SW480 (cell line): ENCODE results near the gene EHD4.

Source experiments
- DNase-seq: peaks from one replicate; pipeline ENCODE4 v3.0.0-alpha.2; 2016; ENCODE audit warnings: low spot score

The EHD4 gene

DNA sequence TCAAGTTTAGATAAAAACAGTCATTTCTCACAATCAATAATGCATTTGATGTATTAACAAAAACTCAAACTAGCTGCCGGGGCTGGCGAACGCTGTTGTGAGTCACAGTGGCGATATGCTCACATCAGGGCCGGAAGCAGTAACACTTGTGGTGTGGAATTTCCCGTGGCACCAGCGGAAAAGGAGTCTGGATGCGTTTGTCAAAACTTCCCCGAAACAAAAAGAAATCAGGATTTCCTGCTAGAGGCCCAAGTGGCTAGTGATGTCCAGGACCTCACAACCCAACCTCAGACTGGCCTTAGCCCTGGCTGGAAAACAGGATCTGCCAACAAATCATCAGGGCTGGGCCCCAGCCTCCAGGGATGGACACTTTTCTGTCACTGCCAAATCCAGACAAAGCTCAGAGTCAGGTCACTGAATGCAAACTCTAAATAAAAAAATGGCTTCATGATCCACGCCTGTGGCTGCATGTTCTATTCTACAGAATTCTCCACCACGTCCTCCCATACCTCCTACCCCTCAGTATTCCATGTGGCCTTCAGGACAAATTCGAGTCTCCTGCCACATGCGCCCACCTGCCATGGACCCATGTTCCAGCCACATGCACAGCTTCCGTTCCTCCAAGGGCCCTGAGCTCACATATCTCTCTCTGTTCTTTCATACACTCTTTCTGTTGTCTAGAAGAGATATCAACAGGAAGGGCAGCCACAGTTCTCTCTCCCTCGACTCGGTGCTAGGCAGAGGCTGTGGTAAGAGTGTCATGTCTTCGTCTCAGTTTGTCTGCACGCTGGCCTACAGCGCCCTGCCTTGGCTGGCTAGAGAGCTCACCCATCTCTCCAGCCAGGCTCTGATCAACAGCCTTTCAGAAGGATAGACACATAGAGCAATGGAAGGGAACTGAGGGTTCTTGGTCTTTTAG lies 35.4 kb downstream of the EHD4 start:
- DNase-seq: no peak

DNA sequence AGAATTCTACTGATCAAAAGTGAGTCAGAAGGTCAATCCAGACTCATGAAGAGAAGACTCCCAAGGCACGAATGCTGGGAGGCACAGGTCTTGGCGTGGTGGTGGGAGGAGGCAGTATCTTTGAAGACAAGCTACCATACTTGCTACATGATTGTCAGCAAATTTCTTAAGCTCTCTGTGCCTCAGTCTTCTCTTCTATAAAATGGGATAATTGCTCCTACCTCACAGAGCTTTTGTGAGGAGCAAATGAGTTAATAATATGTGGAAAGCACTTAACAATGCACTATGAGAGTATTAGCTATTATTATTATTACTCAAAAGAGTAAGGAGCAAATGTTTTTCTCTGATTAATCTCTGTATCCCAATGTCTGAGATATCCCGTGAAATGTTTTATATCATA lies 36.2 kb downstream of the EHD4 start:
- DNase-seq: no peak

DNA sequence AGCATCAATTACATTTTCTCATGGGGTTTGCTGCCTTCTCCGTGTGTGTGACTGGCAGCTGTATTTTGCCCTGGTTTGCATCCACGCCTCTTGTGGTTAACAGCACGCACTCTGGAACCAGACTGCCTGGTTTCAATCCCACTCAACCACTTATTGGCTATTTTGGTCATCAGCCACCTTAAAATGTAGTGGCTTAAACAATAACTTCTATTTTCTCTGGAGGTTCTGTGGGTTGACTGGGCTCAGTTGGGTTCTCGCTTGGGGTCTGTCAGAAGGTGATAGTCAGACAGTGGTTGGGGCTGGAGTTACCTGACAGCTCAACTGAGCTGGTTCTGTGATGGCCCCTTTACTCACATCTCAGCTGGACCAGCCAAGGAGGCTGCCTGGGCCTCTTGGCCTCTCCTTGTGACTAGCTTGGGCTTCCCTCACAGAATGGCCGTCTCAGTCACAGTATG lies 36.8 kb downstream of the EHD4 start:
- no peak for DNase-seq

DNA sequence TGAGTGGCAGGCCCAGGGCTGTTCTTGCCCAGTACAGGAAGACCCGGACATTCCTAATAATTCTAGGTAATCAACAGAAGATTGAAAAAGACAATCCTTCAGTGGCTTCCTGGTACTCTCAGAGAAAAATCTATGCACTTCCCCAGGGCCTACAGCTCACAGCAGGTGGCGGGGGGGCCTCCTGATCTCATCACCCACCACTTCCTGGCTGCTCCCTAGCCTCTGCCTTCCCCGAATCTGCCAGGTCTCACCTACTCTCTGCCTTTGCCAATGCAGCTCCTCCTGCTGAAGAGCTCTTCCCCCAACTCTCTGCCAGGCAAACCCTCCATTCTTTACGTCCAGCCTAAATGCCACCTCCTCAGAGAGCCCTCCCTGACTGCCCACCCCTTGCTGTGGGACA lies 37.5 kb downstream of the EHD4 start:
- peak; percentile 39 for DNase-seq

DNA sequence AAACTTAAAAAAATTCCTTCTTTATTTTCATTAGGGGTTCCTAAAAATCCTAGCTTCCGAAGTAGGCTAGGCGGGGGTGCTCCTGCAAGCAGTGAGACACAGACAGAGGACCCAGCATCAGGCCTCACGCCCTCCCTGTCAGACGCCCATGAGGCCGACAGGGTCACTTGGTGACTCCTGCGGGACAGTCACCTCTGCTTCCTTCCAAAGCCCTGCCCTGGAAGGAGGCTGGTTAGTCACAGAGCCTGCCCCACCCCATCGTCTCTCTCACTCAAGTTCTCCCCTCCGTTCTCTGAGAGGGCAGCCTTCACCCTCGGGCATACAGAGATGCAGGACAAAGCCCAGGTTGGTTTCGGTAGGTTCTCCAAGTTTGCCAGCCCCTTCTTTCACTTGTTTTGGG lies 38.6 kb downstream of the EHD4 start:
- peak; percentile 40 for DNase-seq

DNA sequence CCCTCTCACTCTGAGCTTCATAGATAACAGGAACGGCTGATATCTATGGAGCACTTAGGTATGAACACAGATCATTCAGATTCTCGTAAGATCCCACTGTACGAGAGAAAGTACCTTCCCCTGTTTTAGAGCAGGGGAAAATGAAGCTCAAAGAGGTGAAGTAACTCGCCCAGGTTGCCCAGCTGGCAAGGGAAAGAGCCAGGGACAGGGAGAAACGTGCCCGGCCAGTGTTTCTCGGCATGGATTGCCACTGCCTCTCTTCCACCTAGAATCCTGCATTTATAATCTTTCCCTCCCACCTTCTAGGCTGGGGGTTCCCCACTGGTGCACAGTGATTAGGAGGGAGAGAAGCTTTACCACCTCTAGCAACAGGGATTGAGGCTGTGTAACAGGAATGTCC lies 39.0 kb downstream of the EHD4 start:
- DNase-seq: no peak

DNA sequence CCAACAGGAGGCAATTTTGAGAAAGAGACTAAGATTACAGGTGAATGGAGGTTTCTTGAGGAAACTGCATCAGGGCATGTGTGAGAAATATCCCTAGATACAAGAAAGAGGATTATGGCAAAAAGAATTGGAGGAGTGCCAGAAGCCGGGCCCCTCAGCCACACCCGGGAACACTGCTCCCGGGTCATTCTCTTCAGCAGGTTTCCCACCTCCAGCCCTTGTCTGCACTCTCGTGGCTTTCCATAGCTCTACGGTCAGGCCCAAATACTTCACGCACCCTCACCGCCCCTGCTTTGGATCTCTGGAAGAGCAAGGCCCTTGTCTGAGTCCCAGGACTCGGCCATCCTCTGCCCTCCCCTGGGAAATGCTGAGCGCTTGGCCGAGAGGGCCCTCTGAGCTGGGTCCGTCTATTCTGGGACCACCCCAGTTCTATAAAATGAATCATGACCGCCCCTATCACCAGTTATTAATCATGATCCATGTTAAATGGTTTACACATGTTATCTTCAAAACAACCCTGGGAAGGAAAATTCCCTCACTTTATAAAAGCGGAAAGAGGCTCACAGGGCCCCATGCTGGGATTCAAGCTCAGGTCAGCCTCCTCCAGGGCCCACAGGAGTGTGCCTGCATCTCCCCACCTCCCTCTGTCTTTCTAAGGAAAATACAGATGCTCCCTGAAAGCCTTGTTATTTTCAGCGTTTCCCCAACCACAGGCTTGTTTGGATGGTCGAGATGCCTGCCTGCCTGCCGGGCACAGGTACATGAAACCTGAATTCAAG lies 39.7 kb downstream of the EHD4 start:
- no peak for DNase-seq

DNA sequence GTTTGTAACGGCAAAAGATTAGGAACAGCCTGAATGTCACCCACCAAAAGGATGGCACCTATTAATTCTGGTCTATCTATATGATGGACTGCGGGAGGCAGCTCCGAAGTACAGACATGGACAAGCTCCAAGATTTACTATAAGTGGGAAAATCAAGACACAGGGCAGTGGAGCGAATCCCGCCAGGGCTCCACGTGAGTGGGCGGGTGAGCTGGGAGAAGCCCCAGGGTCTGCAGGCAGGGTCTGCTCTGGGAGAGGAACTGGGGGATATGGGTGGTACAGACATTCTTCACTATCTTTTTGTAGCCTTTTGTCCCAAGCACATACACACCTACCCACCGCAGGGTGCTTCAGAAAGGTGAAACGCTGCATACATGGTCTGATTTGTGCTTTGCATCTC lies 40.3 kb downstream of the EHD4 start:
- DNase-seq: no peak

DNA sequence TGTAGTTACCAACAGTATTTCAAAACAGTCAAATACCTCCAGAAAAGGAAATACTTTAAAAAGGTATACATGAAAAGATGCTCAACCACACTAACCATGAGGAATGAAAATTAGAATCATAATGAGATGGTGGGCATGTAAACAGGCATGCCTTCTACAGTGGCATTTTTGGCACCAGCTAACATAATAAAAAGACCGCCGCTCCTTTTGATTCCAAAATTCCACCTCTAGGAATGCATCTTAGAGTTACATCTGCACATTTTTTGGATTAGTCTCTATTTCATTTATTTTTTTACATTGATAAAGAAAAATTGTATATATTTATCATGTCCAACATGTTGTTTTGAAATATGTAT lies 41.5 kb downstream of the EHD4 start:
- no peak for DNase-seq

DNA sequence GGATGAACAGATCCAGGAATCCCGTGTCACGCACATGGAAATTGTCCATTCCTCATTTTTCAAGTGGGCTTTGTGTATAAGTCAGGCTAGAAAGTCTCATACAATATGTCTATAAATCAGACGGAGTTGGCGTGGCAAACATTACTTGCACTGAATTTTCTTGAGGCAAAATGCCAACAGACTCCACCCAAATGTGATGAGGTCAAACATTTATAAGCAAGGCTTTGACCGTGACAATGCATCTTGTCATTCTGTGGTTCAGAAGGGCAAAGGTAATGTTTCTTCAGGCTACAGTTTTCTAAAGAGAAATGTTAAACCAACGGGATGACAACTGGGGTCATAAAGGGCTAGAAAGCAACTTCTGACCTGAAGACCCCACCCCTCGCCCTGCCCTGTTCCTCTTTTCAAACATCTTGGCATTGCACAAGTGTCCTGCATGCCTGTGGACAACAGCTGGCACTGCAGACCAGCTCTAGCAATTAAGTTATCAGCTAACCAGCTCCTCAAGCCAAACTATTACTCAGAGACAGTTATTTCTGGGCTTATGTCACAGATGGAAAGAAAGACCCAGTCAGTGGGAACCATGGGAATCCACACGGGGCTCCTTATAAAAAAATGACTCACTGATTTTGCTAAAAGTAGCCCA lies 42.0 kb downstream of the EHD4 start:
- DNase-seq: peak; percentile 50

DNA sequence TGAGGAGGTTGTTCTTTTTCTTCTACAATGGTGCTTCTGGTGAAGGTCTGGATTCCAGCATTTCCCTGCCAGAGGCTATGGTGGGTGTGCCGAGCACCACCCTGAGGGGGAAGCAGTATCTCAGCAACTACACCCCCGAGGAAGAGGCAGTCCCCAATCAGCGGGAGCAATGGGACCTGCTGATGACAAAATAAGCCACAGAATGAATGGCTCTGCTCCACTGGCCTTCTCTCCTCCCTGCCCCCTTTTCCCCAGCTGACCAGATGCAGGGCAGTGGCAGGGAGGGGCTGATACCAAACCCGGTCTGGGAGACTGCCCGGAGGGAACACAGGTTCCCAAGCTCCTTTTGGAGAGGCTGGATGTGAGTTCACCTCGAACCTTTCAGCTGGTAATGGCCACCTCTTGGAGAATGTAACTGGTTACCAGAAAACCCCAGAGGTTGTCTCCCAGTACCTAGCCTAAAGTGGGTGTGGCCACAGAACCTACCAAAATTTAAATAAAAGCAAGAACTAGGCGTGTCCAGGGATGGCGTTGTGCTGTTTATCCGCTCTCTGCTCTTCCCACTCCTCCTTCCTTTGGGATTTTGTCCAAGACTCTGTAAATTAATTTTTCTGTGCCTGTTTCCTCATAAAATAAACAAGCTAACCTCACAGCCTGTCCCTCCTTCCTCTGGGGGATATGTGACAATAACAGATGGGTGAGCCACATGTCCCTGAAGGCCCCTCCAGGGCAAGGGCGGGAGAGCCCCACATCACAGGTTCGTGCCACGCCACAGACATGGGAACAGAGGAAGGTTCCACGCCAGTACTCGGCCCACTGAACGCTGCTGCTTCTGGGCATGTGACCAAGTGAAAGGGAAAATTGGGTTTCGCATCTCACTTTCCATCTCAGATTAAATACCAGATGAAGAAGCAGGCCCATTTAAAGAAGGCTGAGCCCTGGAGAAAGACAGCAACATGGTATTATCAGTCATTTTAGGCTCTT lies 43.4 kb downstream of the EHD4 start:
- no peak for DNase-seq

DNA sequence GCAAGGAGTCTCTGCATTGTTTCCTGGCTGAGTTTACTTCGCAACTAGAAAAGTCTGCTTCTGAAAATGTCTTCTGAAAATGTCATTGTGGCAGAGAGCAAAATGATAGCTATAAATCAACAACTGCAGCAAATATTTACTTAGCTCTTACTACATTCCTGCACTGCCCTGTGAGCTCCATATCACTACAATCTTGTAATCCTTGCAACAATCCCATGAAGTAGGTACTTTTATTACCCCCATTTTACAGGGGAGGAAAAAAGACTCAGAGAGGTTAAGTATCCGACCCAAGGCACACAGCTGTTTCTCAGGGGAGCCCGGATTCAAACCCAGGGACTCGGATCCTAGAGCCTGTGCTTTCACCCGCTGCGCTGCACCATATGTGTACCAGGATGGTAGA lies 44.3 kb downstream of the EHD4 start:
- no peak for DNase-seq

DNA sequence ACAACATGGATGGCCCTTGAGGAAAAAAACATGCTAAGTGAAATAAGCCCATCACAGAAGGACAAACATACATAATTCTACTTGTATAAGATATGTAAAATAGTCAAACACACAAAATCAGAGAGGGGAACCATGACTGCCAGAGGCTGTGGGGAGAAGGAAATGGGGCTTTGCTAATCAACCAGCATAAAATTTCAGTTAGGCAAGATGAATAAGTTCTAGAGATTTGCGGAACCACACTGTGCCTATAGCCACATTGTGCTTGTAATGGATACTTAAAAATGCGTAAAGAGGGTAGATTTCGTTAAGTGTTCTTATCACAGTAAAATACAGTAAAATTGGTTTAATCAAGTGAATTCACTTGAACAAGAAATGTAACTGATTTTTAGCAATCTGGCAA lies 44.8 kb downstream of the EHD4 start:
- no peak for DNase-seq

DNA sequence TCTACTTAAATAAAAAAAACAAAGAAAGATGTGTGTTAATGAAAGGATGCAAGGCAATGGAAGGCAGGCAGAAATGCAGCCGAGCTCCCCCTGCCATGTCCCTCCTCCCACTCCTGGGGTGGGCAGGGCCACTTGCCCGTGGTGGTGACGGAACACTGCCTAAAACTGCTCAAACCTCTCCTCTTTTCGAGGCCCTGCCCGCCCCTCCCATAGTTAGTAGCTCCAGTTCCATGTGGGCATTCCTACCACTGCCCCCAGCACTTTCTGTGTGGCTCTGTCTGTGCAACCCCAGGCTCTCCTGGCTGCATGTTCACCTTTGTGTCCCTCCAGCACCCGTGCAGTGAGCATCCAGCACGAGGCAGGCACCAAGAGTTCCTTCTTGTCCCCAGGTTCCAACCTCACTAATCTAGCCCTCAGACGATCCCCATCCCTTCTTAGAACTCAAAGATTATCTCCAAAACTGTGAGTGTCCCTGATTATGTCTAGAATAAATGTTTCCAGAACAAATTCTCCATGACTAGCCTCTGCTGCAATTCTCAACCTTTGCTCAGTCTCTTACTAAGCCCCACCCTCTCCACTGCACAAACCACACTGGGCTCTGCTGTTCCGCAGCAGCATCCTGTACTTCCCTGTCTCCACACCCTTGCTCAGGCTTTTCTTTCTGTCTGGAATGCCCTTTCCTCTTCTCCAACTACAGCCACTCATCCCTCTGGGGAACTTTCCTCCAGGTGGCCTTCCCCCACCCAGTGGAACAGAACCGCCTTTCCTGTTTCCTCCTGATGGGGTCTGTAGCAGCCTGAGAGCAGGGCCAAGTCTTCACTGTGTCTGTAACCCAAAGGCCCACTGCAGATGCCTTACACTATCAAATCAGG lies 45.9 kb downstream of the EHD4 start:
- no peak for DNase-seq

DNA sequence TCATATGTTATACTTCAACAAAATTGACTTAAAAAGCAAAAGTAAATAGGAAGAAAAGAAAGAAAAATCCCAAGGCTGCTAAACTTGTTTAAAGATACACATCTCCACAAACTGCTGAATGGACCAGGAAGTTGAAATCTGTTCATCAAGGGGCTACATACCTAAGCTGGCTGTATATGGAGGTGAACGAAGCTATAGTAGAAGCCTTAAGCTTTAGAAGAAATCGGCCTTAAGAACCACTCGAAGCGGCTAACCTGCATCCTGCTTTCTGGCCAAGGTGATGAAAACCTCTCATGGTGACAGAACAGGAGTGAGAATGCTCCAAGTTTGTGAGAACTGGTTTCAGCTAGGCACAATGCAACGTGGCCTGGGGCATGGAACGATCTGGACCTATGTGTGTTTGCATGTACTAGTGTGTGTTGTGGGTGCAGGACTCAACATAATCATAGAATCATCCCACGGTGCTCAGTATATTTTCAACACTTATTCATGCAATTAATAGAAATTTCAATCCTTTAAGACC lies 47.2 kb downstream of the EHD4 start:
- DNase-seq: no peak

DNA sequence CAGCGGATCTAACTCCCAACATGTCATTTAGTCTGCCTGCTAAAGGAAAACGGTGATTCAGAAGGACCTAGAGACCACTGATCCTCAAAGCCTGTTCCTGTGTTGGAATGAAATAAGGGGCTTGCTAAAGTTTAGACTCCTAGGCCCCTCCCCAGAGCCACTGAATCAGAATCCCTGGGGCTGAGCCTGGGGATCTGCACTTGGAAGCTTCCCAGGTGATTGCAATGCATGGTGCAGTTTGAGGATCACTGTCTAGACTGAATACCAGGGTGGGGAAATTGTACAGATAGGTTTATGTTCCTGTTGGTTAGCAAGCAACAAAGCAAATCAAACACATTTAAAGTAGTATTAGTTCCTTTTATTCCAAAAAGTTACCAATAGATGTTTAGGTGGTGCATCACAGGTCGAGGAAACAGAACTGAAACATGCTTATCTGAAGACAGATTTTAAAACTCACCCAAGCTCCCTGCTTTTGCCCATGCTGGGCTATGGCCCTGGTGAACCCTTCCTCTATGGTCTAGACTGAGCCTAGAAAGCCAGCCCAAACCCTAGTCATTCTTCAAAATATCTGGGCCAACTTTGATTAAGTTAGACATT lies 48.9 kb downstream of the EHD4 start:
- no peak for DNase-seq

DNA sequence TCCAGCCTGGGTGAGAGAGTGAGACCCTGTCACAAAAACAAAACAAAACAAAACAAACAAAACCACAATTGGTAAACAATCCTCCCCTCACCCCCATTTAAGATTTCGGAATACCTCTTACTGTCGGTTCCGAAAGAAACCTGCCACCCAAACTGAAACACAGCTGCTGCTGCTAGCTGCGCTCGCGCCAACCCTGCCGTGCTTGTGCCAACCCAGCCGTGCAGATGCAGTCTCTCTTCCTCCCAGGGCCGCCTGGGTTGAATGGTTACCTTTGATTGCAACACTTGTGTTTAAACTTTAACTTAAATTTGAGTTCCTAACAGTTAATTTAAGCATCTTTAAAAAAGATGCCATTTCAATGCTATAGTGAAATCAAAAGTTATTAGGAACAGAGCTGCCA lies 50.0 kb downstream of the EHD4 start:
- DNase-seq: no peak

DNA sequence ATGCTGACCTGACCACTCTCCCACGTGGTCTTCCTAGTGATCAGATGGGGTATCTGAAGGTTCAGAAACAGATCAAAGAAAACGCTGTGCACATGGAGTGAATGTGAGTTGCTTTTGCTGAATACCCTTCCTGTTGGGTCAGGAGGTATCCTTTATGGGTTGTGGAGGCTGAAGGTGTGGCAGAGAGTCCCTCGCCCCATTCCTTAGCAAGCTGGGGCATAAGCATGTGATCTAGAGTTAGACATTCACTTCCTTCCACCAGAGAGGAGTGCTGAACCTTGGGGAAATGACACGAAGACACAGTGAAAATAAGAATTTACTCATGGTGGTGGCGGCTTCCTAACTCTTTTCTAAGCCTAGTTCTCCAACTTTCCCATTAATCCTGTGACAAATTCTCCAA lies 50.7 kb downstream of the EHD4 start:
- DNase-seq: no peak

DNA sequence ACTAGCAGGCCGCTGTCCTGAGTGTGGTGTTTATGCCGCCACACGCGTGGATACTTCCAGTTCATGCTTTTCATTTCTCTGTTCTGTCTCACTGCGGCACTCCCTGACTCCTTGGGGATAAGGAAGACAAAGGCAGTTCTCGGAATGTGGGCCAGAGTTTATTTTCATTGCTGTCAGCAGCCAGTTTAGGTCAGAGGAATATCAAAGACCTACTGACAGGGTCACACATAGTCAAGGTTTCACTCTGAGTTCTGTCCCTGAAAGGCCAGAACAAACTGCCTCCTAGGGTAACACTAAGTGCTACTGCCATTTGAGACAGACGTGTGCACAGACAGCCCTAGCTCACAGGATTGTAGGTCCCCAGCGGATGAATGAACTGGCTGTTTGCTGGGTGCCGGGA lies 51.2 kb downstream of the EHD4 start:
- DNase-seq: no peak

DNA sequence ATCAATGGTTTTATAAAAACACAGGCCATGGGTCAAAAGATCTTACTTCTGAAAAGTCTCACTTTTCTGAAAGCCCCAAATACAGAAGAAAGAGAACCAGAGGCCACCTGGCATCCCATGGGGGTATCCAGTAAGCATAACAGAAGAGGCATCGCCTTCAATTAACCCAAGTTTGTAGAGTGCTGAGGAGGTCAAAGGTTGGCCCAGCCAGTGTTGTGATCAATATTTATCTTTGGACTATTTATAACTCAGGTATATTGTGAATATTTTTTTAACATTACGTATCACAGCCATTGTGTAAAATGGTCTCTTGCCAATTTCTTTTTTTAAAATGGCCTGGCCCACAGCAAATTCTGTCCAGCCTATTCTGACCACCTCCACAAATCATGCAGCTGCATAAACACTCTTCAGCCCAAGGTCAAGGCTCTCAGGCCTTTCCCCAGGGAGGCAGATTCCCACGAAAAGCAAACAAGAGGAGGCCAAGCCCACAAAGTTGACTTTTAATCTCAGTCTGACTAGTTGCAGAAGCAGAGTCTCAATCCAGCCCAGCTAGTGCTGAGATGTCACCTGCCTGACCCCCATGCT lies 52.3 kb downstream of the EHD4 start:
- DNase-seq: no peak
